BJ (cell line): Measurements from ENCODE around the gene RHOF. TPM values are rescaled to one million over a fixed set of nuclear protein-coding genes. Genes with fewer than 3 reads are reported as not detected.

ENCODE experiments used
- CTCF ChIA-PET: fragments of 350-600 bp; formaldehyde crosslinking; extraction: SDS; loops from one replicate; lab custom pipeline; 2021; ENCODE audit warnings: antibody characterized with exemption, inconsistent platforms; lab: Yijun Ruan, JAX
- POLR2A ChIA-PET: fragments of 300-600 bp; sonication (Branson Sonifier 250); formaldehyde crosslinking; extraction: SDS; loops from one replicate; lab custom pipeline; 2021; ENCODE audit warnings: antibody characterized with exemption; lab: Charles Lee
- DNase-seq: peaks from one replicate; pipeline ENCODE4 v3.0.0-alpha.2; 2011; ENCODE audit warnings: low read depth
- H3K27me3 ChIP-seq: 2 replicates; pipeline ENCODE4 v1.6.0; 2011; ENCODE audit warnings: low read length; ENCODE audit not compliant: control insufficient read depth, insufficient read depth
- H3K36me3 ChIP-seq: 2 replicates; pipeline ENCODE4 v1.5.1; 2011; ENCODE audit warnings: low read length; ENCODE audit not compliant: control insufficient read depth, insufficient read depth
- H3K4me3 ChIP-seq: 2 replicates; pipeline ENCODE4 v1.5.1; 2011; ENCODE audit warnings: low read depth, mild to moderate bottlenecking, control low read depth, low read length
- CTCF ChIP-seq: IDR thresholded peaks from 2 replicates; pipeline ENCODE4 v1.5.1; 2011; ENCODE audit warnings: low read depth, mild to moderate bottlenecking, control low read depth, inconsistent platforms, low read length, moderate library complexity; ENCODE audit not compliant: insufficient read depth
- polyA plus RNA-seq: library from polyadenylated mRNA; depleted of rRNA; stranded (reverse); fragments of >200 nt; gene quantifications from 2 replicates; pipeline ENCODE4 v1.2.3, GENCODE V29; 2011

Gene RHOF
- polyA plus RNA-seq, 1 experiment: 3.0 TPM

- ChIA-PET POLR2A (no interaction called here), CTCF (interaction anchor here (3.8 to 4.7 kb wide), 2 partner anchors 13 to 30 kb away, joined by 23 to 26 read pairs; partner anchors contain the start of gene RHOF)
- Histone ChIP-seq H3K36me3 (peaks cover 58% of the 10 kb centered on the region), H3K4me3 (no peak overlapping the region), H3K27me3 (no peaks in the 10 kb centered on the region)
- DNase-seq: no peak
- TF ChIP-seq CTCF: no peak
Observed at GRCh38 chr12:121825041-121825523, 31.6 kb upstream of the RHOF start.

GRCh38 chr12:121823727-121824115, 30.2 kb upstream of the RHOF start:
- ChIA-PET POLR2A (no interaction called here), CTCF (interaction anchor here (0.8 to 3.8 kb wide), 2 partner anchors 12 to 29 kb away, joined by 3 to 23 read pairs; partner anchors contain the start of gene RHOF)
- Histone ChIP-seq H3K4me3 (no peak overlapping the region), H3K36me3 (peaks cover 58% of the 10 kb centered on the region), H3K27me3 (no peaks in the 10 kb centered on the region)
- no peak for DNase-seq
- TF ChIP-seq CTCF: no peak

GRCh38 chr12:121823101-121823726, 29.7 kb upstream of the RHOF start:
- ChIA-PET POLR2A (no interaction called here), CTCF (interaction anchor here (3.8 kb wide), 1 partner anchor 28 kb away, joined by 23 read pairs; the partner anchor contains the start of gene RHOF)
- H3K4me3 ChIP-seq: no peak overlapping the region
- peaks cover 53% of the 10 kb centered on the region for H3K36me3 ChIP-seq
- no peak for TF ChIP-seq CTCF
- no peak for DNase-seq
- no peaks in the 10 kb centered on the region for H3K27me3 ChIP-seq

GRCh38 chr12:121822393-121823100, 29.1 kb upstream of the RHOF start:
- CTCF ChIA-PET: interaction anchor here (0.5 to 1.6 kb wide), 2 partner anchors 11 to 66 kb away, joined by 3 to 6 read pairs; partner anchors contain the start of gene PSMD9
- no peak overlapping the region for H3K4me3 ChIP-seq
- H3K36me3 ChIP-seq: peaks cover 48% of the 10 kb centered on the region
- DNase-seq: no peak
- POLR2A ChIA-PET: no interaction called here
- TF ChIP-seq CTCF: no peak
- no peaks in the 10 kb centered on the region for H3K27me3 ChIP-seq

GRCh38 chr12:121820056-121820455, 26.6 kb upstream of the RHOF start:
- Histone ChIP-seq H3K27me3 (no peaks in the 10 kb centered on the region), H3K4me3 (no peak overlapping the region), H3K36me3 (peaks cover 52% of the 10 kb centered on the region)
- ChIA-PET CTCF (interaction anchor here (0.7 to 2.1 kb wide), 4 partner anchors 8 to 68 kb away, joined by 3 to 11 read pairs (median 4); partner anchors contain the start of gene PSMD9), POLR2A (no interaction called here)
- no peak for DNase-seq
- TF ChIP-seq CTCF: no peak
